ENCODE data around the gene RAB4A.

Gene RAB4A
- total RNA-seq = 21.0 to 24.6 reads per million in 2 donors

GRCh38 chr1:229270547-229271447 is at the start of gene RAB4A:
TSS of gene RAB4A (plus strand) at chr1:229271111. CDS start at chr1:229271340, 229 bp downstream.
- DNase-seq = peak; percentile 53

DNA sequence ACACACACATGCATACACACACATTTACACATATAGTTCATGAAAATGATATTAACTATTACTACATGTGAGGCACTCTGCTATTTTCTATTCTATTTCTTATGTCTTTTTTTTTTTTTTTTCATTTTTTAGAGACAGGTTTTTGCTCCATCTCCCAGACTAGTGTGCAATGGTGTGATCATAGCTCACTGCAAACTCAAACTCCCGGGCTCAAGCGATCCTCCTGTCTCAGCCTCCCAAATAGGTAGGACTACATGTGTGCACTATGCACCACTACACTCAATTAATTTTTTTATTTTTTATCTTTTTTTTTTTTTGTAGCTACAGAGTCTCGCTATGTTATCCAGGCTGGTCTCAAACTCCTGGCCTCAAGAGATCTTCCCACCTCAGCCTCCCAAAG is 48.8 kb upstream of the RAB4A start:
- no peak for DNase-seq

- no peak for DNase-seq
Observed at GRCh38 chr1:229223498-229223897, 47.4 kb upstream of the RAB4A start.

GRCh38 chr1:229224308-229224707 is 46.6 kb upstream of the RAB4A start:
- DNase-seq = no peak

DNA sequence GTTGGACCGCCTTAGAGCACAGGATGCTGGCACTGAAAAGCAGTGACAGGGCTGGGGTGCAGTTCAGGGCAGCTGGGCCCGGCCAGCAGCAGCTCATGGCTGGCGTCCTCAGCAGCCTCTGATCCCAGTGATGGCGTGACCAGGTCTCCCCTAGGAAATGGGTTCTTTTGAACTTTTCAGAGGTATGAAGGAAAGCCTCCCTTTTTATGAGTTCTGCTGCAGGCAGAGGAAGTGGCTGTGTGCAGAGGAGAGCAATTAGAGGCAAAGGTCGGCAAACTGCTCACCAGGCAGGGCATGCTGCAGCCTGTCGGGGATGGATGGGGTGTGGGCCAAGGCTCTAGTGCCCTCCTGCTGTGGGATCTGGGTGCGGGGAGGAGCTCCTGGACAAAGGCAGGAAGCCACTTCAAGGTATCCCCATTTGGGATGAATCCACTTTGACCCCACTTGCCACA is 45.6 kb upstream of the RAB4A start:
- DNase-seq = no peak

DNA sequence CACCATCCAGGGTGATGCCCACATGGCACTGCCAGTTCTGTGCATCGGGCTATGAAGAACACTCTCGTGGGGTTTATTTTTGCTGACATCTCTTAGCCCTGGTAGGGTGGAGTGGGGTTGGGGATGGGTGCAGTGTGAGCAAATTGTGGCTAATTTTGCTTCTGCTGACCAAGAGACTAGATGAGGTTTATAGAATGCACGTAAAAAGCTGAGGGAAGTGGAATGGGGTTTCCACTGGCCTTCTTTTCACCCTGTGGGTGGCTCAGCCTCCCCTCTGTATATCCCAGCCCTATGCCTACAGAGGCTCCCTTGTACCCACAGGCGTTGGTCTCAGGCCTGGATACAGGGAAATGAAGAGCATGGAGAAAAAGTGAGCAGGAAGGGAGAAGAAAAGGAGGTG is 44.1 kb upstream of the RAB4A start:
- DNase-seq = no peak

DNA sequence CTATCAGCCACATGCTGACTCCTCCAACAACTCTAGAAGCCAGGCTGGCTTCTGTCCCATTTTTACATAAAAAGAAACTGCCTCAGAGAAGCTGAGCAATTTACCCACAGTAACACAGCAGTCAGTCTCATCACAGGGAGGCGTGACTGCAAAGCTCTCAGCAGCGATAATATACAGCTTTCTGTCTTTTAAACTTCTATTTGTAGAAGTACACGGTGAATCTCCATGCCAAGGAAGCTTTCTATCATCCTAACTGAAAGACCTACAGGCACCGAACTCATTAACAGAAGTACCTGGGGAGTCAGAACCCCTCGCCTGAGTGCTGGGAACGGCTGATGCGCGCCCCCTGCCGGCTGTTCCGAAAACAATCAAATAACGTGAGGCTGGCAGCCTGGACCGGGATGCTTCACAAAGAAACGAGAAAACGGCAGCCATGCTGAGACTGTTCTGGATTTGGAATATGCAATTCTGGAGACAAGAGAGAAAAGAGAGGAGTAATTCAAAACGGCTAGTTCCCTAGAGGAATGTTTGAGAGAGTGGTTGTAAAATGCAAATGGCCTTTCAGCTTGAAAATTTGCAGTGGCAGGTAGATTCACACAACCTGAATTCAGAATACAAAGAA is 43.5 kb upstream of the RAB4A start:
- DNase-seq = peak; percentile 81

DNA sequence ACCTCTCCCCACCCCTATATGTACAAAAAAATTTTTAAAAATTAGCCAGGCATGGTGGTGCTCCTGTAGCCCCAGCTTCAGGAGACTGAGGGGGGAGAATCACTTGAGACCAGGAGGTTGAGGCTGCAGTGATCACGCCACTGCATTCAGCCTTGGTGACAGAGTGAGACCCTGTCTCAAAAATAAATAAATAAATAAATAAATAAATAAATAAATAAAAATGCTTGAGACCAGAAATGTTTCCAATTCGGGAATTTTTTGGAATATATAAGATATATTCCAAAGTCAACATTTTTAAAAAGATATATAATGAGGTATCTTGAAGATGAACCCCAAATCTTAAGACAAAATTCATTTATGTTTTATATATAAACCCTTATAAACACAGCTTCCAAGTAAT is 42.4 kb upstream of the RAB4A start:
- DNase-seq = no peak

GRCh38 chr1:229229137-229229720 is 41.7 kb upstream of the RAB4A start:
- no peak for DNase-seq

- no peak for DNase-seq
Observed at GRCh38 chr1:229229721-229230139, 41.2 kb upstream of the RAB4A start.

- no peak for DNase-seq
Observed at GRCh38 chr1:229230140-229230892, 40.6 kb upstream of the RAB4A start.

DNA sequence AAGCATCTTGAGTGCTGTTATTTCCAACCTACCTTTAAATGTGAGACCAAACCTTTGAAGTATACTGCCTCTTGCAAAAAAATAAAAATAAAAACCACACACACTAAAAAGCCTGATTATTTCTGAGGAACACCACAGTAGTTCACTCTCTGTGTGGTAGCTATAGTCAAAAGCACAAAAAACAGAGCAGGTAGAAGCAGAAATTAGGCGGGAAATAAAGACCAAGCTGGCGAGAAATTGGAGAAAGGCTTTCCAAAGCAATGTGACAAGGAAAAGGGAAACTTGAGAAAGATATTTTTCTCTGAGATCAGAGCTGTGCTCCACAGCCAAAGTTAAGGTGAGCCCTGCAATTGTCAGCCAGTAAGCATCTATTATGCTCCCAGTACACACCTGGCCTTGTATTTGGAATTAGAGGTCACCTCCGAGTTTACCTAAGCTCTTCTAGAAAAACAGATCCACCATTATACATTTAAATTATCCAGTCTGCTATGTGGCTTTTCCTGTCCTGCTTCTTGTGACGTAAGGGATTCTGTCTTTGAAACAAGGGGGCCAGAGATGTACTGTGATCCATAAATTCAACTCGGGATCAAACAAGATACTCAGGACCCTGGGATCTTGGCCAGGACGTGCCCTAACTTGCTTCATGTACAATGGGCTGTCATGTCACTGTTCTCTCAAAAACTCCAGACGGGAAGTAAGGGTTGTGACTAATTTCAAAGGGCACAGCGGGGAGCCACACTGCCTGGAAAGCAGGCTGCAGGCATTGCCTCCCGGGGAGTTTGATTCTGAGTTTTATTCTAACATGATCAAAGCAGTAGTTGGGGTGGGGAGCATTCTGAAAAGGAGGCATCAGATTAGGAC is 39.8 kb upstream of the RAB4A start:
- DNase-seq = no peak

DNA sequence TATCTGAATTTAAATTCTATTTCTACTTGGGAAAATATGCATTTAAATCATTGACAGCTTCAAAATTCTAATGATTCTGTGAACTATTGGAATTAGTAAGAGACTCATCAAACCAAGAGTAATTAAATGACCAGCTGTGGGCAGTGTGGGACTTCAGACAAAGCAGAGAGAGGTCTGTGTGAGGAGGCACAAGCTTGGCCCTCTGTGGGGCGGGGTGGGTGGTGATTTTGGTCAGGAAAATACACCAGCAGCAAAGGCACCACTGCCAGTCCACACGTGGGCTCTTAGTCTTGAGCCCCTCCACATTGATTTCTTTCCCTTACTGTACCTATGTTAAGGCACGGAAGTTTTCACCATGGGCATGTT is 39.2 kb upstream of the RAB4A start:
- DNase-seq = no peak

GRCh38 chr1:229234870-229235472 is 35.9 kb upstream of the RAB4A start:
- no peak for DNase-seq

- DNase-seq = no peak
Observed at GRCh38 chr1:229237320-229237719, 33.6 kb upstream of the RAB4A start.

- DNase-seq = no peak
Observed at GRCh38 chr1:229238231-229238630, 32.7 kb upstream of the RAB4A start.

DNA sequence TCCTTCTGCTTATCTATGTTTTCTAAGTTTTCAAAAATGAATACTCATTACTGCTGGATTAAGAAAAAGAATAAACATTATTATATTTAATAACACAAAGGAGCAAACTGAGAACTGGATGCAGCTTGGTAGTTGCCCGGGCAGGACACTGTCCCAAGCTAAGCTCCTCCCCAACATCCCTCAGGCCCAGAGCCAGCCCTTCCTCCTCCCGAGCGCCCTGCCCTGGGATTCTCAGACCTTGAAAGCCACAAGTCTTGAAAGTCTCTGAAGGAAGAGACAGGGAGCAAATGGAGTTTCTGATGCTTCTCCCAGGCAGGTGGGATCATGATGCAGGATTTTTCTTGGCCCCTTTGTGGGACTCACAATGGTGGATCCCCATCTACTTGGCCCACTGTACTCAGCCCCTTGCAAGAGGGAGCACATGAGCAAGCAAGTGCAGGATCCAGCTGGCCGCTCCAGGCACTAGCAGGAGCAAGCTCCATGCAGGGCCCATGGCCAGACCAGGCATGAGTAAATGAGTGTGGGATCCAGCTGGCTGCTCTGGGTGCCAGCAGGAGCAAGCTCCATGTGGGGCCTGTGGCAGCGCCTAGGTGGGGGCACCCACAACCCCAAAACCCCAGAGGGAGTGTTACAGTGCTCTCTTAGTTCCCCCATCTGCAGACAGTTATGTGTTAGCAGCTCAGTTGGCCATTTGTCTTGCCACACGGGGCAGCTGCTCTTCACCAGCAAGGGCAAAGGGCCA is 32.1 kb upstream of the RAB4A start:
- DNase-seq = no peak

DNA sequence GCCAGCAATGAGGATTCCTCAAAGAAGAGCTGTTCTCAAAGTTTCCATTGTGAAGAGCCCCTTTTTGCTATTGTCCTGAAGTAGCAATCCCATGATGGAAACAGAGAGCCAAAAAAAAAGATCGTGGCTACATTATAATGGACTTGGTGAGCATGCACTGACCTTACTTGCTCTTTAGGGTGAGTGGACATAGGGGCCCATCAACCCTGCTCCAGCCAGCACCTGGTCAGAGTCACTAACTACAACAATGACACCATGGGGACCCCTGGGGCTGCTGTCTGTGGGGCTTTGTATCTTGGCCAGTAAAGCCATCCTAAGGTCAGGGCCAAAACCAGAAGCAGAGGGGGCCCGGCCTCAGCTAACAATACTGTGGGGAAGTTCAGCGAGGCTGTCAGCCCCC is 30.4 kb upstream of the RAB4A start:
- DNase-seq = no peak

- DNase-seq = no peak
Observed at GRCh38 chr1:229241390-229241789, 29.5 kb upstream of the RAB4A start.

- no peak for DNase-seq
Observed at GRCh38 chr1:229243638-229244037, 27.3 kb upstream of the RAB4A start.

- DNase-seq = no peak
Observed at GRCh38 chr1:229244091-229244490, 26.8 kb upstream of the RAB4A start.
